Activated B cell treated with CpG ODN at 0.5 μM for 24 hours (primary cell): ENCODE data around the gene CYB561. TPM values are rescaled to one million over a fixed set of nuclear protein-coding genes. Genes with fewer than 3 reads are reported as not detected.

Experiments used
- ATAC-seq: fragments of 200-7000 bp; cut with Tn5 transposase; one replicate; pipeline ENCODE4 v1.10.0; 2021; ENCODE audit warnings: low read depth, mild to moderate bottlenecking, moderate library complexity
- CTCF ChIA-PET: fragments of 350-600 bp; sonication (Branson Sonifier 250); formaldehyde crosslinking; loops from one replicate; lab custom pipeline; 2021; ENCODE audit warnings: antibody characterized with exemption; lab: Charles Lee
- POLR2A ChIA-PET: fragments of 350-600 bp; sonication (Branson Sonifier 250); formaldehyde crosslinking; loops from one replicate; lab custom pipeline; 2021; ENCODE audit warnings: antibody characterized with exemption; lab: Charles Lee
- DNase-seq: peaks from one replicate; pipeline ENCODE4 v3.0.0; 2022
- H3K27ac Mint-ChIP-seq: one replicate; pipeline ENCODE4 v1.8.0; 2020; ENCODE audit warnings: mixed read lengths
- H3K27me3 Mint-ChIP-seq: one replicate; pipeline ENCODE4 v1.8.0; 2021; ENCODE audit warnings: mixed read lengths
- H3K36me3 Mint-ChIP-seq: one replicate; pipeline ENCODE4 v1.8.0; 2021; ENCODE audit warnings: low read depth, mixed read lengths
- H3K4me1 Mint-ChIP-seq: one replicate; pipeline ENCODE4 v1.8.0; 2021; ENCODE audit warnings: mixed read lengths
- H3K4me3 Mint-ChIP-seq: one replicate; pipeline ENCODE4 v1.8.0; 2020; ENCODE audit warnings: mild to moderate bottlenecking, mixed read lengths
- H3K9me3 Mint-ChIP-seq: one replicate; pipeline ENCODE4 v1.8.0; 2020; ENCODE audit warnings: mixed read lengths
- intact Hi-C: fragments of 100-400 bp; cut with micrococcal nuclease; formaldehyde crosslinking; loops from one replicate; pipeline ENCODE4 v1.15.1; 2024
- total RNA-seq: library from RNA; stranded (reverse); gene quantifications from 2 replicates; pipeline ENCODE4 v1.2.3, GENCODE V29; 2022
- TF ChIP-seq, protein P1 (sequence below): fragments of 200-600 bp; IDR thresholded peaks from one replicate; pipeline ENCODE4 v1.8.0; 2022; ENCODE audit warnings: antibody characterized with exemption, mild to moderate bottlenecking

CYB561 gene
- total RNA-seq, 1 donor from 2014 or later: 18.9 TPM

DNA sequence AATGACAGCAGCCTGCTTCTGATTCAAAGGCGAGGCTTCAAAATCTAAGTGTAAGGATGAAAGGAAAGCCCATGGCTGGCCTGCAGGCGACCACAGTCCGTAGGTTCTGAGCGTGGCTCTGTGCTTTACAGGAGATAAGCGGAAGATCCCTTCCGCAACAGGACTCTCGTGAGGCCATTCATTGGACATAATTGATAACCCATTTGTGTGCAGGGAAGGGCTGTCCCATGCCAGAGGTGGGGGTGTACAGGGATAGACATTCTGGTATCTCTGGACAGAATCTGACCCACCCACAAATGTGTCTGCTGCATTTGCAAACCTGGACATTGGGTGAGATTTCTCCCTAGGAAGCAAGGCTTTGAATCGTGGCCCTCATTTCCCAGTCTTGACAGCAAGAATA is 4.0 kb downstream of the CYB561 start:
- no peaks in the 10 kb centered on the region for H3K36me3 Mint-ChIP-seq
- no peak overlapping the region for H3K4me3 Mint-ChIP-seq
- H3K27ac Mint-ChIP-seq: no peak overlapping the region
- peaks cover under 1% of the 10 kb centered on the region for H3K27me3 Mint-ChIP-seq
- H3K9me3 Mint-ChIP-seq: no peaks in the 10 kb centered on the region
- DNase-seq (no peak), ATAC-seq (no peak)
- ChIA-PET POLR2A (no interaction called here), CTCF (interaction anchor here (1.1 to 3.7 kb wide), 3 partner anchors 17 to 170 kb away, joined by 4 to 26 read pairs (median 5); no protein-coding TSS in a partner anchor)
- TF ChIP-seq, protein P1, sequence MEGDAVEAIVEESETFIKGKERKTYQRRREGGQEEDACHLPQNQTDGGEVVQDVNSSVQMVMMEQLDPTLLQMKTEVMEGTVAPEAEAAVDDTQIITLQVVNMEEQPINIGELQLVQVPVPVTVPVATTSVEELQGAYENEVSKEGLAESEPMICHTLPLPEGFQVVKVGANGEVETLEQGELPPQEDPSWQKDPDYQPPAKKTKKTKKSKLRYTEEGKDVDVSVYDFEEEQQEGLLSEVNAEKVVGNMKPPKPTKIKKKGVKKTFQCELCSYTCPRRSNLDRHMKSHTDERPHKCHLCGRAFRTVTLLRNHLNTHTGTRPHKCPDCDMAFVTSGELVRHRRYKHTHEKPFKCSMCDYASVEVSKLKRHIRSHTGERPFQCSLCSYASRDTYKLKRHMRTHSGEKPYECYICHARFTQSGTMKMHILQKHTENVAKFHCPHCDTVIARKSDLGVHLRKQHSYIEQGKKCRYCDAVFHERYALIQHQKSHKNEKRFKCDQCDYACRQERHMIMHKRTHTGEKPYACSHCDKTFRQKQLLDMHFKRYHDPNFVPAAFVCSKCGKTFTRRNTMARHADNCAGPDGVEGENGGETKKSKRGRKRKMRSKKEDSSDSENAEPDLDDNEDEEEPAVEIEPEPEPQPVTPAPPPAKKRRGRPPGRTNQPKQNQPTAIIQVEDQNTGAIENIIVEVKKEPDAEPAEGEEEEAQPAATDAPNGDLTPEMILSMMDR: no peak
- H3K4me1 Mint-ChIP-seq: peaks cover 22% of the 10 kb centered on the region
- intact Hi-C loops: loop anchor here (10.0 kb wide), 1 partner anchor 1013 kb away; no protein-coding TSS in a partner anchor

DNA sequence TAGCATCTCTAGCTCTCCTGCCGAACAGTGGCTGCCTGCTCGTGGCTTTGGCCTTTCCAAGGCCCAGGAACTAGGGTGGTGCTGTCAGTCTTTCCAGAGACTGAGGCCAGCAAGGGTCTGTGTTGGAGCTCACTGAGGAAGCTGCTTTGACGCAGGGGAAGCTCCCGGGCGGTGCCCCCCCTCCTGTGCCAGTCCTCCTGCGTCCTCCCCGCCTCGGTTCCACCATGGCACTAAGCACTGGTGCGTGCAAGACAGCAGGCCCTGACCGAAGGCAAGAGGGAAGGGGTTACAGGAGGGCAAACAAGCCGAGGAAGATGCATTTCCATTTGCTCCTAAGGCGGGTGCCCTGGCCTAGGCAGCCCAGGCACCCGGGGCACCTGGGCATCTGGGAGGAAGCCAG is 4.5 kb downstream of the CYB561 start:
- Mint-ChIP-seq H3K27ac (no peak overlapping the region), H3K36me3 (no peaks in the 10 kb centered on the region), H3K9me3 (no peaks in the 10 kb centered on the region), H3K27me3 (peaks cover 4% of the 10 kb centered on the region), H3K4me1 (peaks cover 19% of the 10 kb centered on the region), H3K4me3 (no peak overlapping the region)
- intact Hi-C loops: loop anchor here (10.0 kb wide), 1 partner anchor 1013 kb away; no protein-coding TSS in a partner anchor
- DNase-seq: no peak
- no peak for ATAC-seq
- TF ChIP-seq, protein P1: no peak
- POLR2A ChIA-PET: no interaction called here
- CTCF ChIA-PET: interaction anchor here (1.5 kb wide), 1 partner anchor 16 kb away, joined by 5 read pairs; no protein-coding TSS in a partner anchor

DNA sequence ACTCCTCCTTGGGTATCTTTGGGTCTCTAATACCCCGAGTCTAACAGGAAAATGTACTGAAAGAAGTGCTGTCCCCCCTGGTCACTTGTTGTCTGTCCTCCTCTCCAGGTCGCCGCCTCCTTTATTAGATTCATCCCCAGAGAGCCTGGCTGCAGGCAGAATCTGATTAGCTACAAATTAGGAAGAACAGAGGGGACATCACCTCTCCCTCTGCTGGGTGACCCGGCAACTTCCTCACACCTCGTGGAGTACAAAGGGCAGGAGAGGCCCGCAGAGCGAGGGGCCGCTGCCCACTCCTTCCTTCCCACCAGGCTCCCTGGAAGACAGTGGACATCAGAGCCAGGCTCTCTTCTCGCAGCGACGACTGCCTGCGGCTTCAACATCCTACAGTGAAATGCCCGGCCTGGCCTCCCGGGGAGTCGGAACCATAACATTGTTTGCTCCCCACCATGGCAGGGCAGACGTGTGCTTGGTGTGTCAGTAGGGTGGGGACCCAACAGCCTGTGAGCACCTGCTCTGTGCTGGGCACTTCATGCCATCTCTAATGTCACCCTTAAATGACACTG is 5.3 kb downstream of the CYB561 start:
- intact Hi-C loops: loop anchor here (10.0 kb wide), 1 partner anchor 1014 kb away; no protein-coding TSS in a partner anchor
- H3K9me3 Mint-ChIP-seq: no peaks in the 10 kb centered on the region
- DNase-seq: no peak
- H3K4me3 Mint-ChIP-seq: no peak overlapping the region
- H3K27ac Mint-ChIP-seq: no peak overlapping the region
- peaks cover 4% of the 10 kb centered on the region for H3K27me3 Mint-ChIP-seq
- ChIA-PET CTCF (interaction anchor here (1.6 kb wide), 1 partner anchor 171 kb away, joined by 4 read pairs; no protein-coding TSS in a partner anchor), POLR2A (no interaction called here)
- H3K4me1 Mint-ChIP-seq: peaks cover 22% of the 10 kb centered on the region
- TF ChIP-seq, protein P1: no peak
- no peak for ATAC-seq
- no peaks in the 10 kb centered on the region for H3K36me3 Mint-ChIP-seq

DNA sequence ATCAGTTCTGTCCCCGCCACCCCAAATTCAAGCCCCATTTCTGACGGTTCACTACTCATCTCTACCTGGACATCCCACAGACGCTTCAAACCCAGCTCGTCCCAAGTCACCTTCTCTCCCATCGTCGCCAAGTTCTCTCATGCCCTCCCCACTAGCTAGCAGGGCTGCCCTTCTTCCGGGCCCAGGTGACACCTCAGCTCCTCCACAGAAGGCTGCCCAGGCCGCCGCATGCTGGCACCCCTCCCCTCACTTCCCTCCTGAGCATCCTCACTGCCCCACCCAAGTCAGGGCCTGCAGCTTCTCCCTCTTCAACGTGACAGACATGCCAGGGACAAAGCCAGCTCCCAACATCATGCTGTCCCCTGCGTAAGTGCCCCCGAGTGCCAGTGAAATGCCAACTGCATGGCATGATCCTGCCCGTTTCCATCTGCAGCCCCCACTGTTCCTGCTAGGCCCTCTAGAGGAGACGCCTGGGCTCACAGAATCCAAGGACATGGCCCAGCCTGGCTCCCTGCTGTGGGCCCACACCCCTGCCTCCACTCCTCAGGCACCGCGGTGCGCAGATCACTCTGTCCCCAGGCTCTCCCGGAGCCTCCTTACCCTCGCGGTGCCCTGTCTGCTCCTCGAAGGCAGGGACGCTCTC is 5.9 kb downstream of the CYB561 start:
- H3K27ac Mint-ChIP-seq: no peak overlapping the region
- TF ChIP-seq, protein P1: no peak
- intact Hi-C loops: loop anchor here (10.0 kb wide), 1 partner anchor 1015 kb away; no protein-coding TSS in a partner anchor
- peaks cover 4% of the 10 kb centered on the region for H3K27me3 Mint-ChIP-seq
- ChIA-PET POLR2A (interaction anchor here (1.5 kb wide), 1 partner anchor 182 kb away, joined by 3 read pairs; the partner anchor contains the start of gene MAP3K3), CTCF (interaction anchor here (1.6 to 1.8 kb wide), 2 partner anchors 39 to 172 kb away, joined by 4 to 9 read pairs; no protein-coding TSS in a partner anchor)
- H3K36me3 Mint-ChIP-seq: no peaks in the 10 kb centered on the region
- peaks cover 23% of the 10 kb centered on the region for H3K4me1 Mint-ChIP-seq
- ATAC-seq (no peak), DNase-seq (no peak)
- H3K9me3 Mint-ChIP-seq: no peaks in the 10 kb centered on the region
- H3K4me3 Mint-ChIP-seq: no peak overlapping the region

DNA sequence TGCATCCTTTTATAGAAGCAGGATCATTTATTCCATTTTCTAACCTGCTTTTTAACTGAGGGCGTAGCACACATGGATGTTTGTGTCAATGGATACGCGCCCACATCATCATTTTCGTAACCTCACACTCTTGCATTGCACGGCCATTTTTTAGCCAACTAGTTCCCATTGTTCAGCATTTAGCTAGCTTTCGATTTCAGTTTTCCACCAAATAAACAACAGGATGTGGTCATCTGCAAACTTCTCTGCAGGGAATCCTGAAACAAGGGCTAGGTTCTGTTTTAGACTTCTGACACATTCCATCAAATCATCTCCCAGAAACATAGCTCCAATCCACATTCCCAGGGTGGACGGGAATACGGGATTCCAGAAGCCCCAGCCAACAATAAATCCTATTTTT is 6.4 kb downstream of the CYB561 start:
- TF ChIP-seq, protein P1: no peak
- POLR2A ChIA-PET: interaction anchor here (1.5 kb wide), 1 partner anchor 182 kb away, joined by 3 read pairs; the partner anchor contains the start of gene MAP3K3
- Mint-ChIP-seq H3K4me1 (peaks cover 22% of the 10 kb centered on the region), H3K4me3 (no peak overlapping the region), H3K9me3 (no peaks in the 10 kb centered on the region), H3K27me3 (peaks cover 4% of the 10 kb centered on the region), H3K27ac (no peak overlapping the region), H3K36me3 (no peaks in the 10 kb centered on the region)
- intact Hi-C loops: loop anchor here (10.0 kb wide), 1 partner anchor 1015 kb away; no protein-coding TSS in a partner anchor
- DNase-seq: no peak
- no peak for ATAC-seq
- CTCF ChIA-PET: interaction anchor here (1.6 to 1.8 kb wide), 2 partner anchors 39 to 172 kb away, joined by 4 to 9 read pairs; no protein-coding TSS in a partner anchor
